Measurements from ENCODE around the gene CMSS1. TPM values are rescaled to one million over a fixed set of nuclear protein-coding genes. Genes with fewer than 3 reads are reported as not detected.

The CMSS1 gene
- total RNA-seq, 1 experiment from 2014 or later, result 117 TPM

DNA sequence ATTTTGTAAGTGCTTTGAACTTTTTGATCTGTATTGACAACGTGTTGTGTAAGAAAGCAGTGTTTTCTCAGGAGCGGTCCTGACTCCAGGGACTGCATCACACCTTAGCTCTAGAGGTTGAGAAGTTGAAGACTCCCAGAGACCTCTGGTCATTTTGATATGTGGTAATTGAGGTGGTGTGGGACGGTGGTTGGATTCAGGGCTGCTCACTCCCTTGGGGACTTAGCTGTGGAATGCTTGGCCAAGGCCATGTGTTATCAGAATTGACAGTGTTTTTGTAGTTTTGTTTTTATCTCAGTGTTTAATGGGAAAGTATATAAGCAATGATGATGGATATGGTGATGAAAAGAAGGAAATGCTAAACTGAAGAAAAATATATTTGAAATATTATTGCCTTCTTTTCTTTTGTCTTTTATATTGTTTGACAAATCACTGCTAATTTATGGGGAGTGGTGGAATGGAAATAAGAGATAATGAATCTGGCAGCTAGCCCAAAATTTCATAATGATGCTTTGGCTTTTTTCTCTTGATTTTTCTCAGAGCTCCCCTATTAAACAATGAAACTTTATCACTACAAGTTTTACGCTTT, 16.0 kb downstream of the CMSS1 start:
- Mint-ChIP-seq H3K9me3 (ENCODE audit: unreplicated experiment) (no peaks in the 10 kb centered on the region), H3K36me3 (ENCODE audit: insufficient read depth, unreplicated experiment) (no peaks in the 10 kb centered on the region), H3K4me1 (ENCODE audit: insufficient read depth, unreplicated experiment) (peaks cover 5% of the 10 kb centered on the region), H3K27ac (ENCODE audit: low read depth, unreplicated experiment) (no peak overlapping the region), H3K4me3 (ENCODE audit: unreplicated experiment) (no peak overlapping the region), H3K27me3 (ENCODE audit: insufficient read depth, unreplicated experiment) (no peaks in the 10 kb centered on the region)
- TF ChIP-seq, protein P1, sequence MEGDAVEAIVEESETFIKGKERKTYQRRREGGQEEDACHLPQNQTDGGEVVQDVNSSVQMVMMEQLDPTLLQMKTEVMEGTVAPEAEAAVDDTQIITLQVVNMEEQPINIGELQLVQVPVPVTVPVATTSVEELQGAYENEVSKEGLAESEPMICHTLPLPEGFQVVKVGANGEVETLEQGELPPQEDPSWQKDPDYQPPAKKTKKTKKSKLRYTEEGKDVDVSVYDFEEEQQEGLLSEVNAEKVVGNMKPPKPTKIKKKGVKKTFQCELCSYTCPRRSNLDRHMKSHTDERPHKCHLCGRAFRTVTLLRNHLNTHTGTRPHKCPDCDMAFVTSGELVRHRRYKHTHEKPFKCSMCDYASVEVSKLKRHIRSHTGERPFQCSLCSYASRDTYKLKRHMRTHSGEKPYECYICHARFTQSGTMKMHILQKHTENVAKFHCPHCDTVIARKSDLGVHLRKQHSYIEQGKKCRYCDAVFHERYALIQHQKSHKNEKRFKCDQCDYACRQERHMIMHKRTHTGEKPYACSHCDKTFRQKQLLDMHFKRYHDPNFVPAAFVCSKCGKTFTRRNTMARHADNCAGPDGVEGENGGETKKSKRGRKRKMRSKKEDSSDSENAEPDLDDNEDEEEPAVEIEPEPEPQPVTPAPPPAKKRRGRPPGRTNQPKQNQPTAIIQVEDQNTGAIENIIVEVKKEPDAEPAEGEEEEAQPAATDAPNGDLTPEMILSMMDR (IDR thresholded peaks at IDR 0.05; ENCODE audit: unreplicated experiment), result no peak
- ChIA-PET CTCF (interaction anchor here (0.5 to 13.3 kb wide), 18 partner anchors 8 to 756 kb away, joined by 3 to 139 read pairs (median 4); partner anchors contain the start of gene CMSS1), POLR2A (interaction anchor here (0.6 to 2.6 kb wide), 5 partner anchors 13 to 568 kb away, joined by 3 to 10 read pairs (median 3); partner anchors contain the start of genes LNP1 and TBC1D23)
- BruUV-seq (replicated peaks), result no TSS peak
- DNase-seq (ENCODE audit: unreplicated experiment), result no peak
- intact Hi-C loops (cut with micrococcal nuclease), result no loop called here

DNA sequence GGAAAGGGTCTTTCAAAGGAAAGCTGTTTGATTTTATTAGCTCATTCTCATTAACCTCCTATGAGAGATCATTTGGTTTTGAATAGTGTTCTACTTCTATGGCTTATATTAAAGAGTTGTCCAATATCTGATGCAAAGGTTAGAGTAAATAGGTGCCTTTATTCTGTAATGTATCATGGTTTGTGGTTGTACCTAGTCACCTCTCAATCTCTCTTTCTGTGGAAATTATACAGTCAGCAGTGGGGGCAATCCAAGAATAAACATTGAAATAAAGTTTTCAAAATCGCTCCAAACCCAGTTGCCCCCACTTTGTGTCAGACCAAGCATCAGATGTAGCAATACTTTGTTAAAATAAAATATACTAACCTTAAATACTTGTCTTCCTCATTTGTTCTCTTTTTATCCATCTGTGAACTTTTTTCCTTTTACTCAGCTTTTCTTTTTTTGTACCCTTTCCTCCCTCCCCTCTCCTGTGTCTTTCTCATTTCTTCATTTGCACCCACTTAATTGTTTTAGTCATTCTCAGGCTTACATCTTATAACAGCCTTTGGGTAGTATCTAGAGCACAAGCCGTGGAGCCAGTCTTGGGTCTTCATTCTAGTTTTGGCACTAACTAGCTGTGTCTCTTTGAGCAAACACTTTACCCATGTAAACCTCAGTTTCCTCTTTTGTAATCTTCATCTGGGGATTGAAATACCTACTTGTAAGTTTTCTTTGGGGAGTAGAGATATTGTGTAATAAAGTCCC, 16.7 kb downstream of the CMSS1 start:
- ChIA-PET POLR2A (interaction anchor here (0.6 to 2.6 kb wide), 3 partner anchors 12 to 426 kb away, joined by 3 to 10 read pairs (median 4); partner anchors contain the start of gene TBC1D23), CTCF (interaction anchor here (0.5 to 13.3 kb wide), 12 partner anchors 9 to 756 kb away, joined by 3 to 139 read pairs (median 4); partner anchors contain the start of gene CMSS1)
- Mint-ChIP-seq H3K27me3 (ENCODE audit: insufficient read depth, unreplicated experiment) (no peaks in the 10 kb centered on the region), H3K9me3 (ENCODE audit: unreplicated experiment) (no peaks in the 10 kb centered on the region), H3K4me3 (ENCODE audit: unreplicated experiment) (no peak overlapping the region), H3K27ac (ENCODE audit: low read depth, unreplicated experiment) (no peak overlapping the region), H3K4me1 (ENCODE audit: insufficient read depth, unreplicated experiment) (peaks cover 5% of the 10 kb centered on the region), H3K36me3 (ENCODE audit: insufficient read depth, unreplicated experiment) (no peaks in the 10 kb centered on the region)
- BruUV-seq (replicated peaks), result no TSS peak
- TF ChIP-seq, protein P1 (IDR thresholded peaks at IDR 0.05; ENCODE audit: unreplicated experiment), result no peak
- no peak for DNase-seq (ENCODE audit: unreplicated experiment)
- intact Hi-C loops (cut with micrococcal nuclease), result no loop called here

DNA sequence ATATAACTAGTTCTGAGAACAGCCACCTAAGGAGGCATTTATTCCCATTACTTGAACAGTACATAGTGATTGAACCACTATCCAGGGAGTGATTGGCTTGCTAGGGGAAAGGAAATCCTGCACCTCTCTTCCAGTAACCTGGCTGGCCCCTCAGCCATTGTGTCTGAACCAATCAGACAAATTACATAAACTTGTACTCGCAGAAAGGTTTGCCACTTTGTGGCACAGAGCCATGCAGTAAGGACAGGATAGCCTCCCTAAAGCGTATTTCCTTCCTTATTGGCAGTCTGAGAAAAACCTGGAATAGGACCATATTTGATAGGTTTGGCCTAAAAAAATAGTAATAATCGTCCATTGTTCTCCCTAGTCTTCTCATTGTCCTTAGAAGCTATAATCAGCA, 19.0 kb downstream of the CMSS1 start:
- Mint-ChIP-seq H3K27me3 (ENCODE audit: insufficient read depth, unreplicated experiment) (no peaks in the 10 kb centered on the region), H3K4me1 (ENCODE audit: insufficient read depth, unreplicated experiment) (peaks cover 5% of the 10 kb centered on the region), H3K4me3 (ENCODE audit: unreplicated experiment) (no peak overlapping the region), H3K27ac (ENCODE audit: low read depth, unreplicated experiment) (no peak overlapping the region), H3K36me3 (ENCODE audit: insufficient read depth, unreplicated experiment) (no peaks in the 10 kb centered on the region), H3K9me3 (ENCODE audit: unreplicated experiment) (no peaks in the 10 kb centered on the region)
- ChIA-PET POLR2A (interaction anchor here (0.8 to 1.9 kb wide), 2 partner anchors 146 to 424 kb away, joined by 3 to 5 read pairs; partner anchors contain the start of gene TBC1D23), CTCF (interaction anchor here (0.6 to 2.0 kb wide), 3 partner anchors 130 to 524 kb away, joined by 3 to 5 read pairs (median 4); no protein-coding TSS in a partner anchor)
- TF ChIP-seq, protein P1 (IDR thresholded peaks at IDR 0.05; ENCODE audit: unreplicated experiment), result no peak
- BruUV-seq (replicated peaks), result no TSS peak
- DNase-seq (ENCODE audit: unreplicated experiment), result no peak
- intact Hi-C loops (cut with micrococcal nuclease), result no loop called here

DNA sequence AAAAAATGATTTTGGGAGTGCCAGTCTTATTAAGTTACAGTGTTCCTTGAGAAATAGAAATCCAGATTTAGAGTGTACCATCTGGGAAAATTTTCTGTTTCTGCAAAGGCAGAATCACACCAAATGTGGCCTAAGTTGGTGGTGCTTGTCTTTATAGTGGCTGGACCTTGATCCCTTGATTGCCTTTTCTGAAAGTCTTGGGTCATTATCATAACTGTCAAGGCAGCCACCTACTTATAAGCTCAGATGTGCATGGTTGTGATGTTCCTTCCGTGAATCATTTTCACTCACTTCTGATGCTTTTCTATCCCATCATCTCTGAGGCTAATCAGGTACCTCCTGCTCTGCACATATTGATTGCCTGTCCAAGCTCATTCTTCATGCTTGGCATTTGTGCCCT, 20.1 kb downstream of the CMSS1 start:
- Mint-ChIP-seq H3K9me3 (ENCODE audit: unreplicated experiment) (no peaks in the 10 kb centered on the region), H3K4me3 (ENCODE audit: unreplicated experiment) (no peak overlapping the region), H3K27me3 (ENCODE audit: insufficient read depth, unreplicated experiment) (no peaks in the 10 kb centered on the region), H3K36me3 (ENCODE audit: insufficient read depth, unreplicated experiment) (no peaks in the 10 kb centered on the region), H3K4me1 (ENCODE audit: insufficient read depth, unreplicated experiment) (peaks cover 5% of the 10 kb centered on the region), H3K27ac (ENCODE audit: low read depth, unreplicated experiment) (no peak overlapping the region)
- BruUV-seq (replicated peaks), result no TSS peak
- no peak for DNase-seq (ENCODE audit: unreplicated experiment)
- CTCF ChIA-PET, result interaction anchor here (0.6 to 2.0 kb wide), 5 partner anchors 247 to 523 kb away, joined by 3 to 5 read pairs (median 3); partner anchors contain the start of gene TBC1D23
- intact Hi-C loops (cut with micrococcal nuclease), result no loop called here
- TF ChIP-seq, protein P1 (IDR thresholded peaks at IDR 0.05; ENCODE audit: unreplicated experiment), result no peak
- POLR2A ChIA-PET, result interaction anchor here (0.8 to 1.9 kb wide), 2 partner anchors 423 to 559 kb away, joined by 4 to 5 read pairs; partner anchors contain the start of gene TBC1D23

All from MCF 10A (cell line).